Panc1 (cell line): ENCODE results near the gene ARHGDIB. TPM values are rescaled to one million over a fixed set of nuclear protein-coding genes. Genes with fewer than 3 reads are reported as not detected.

Experiments used
- ATAC-seq: fragments of 200-7000 bp; cut with Tn5 transposase; 2 replicates; pipeline ENCODE4 v1.9.1; 2020; ENCODE audit warnings: mild to moderate bottlenecking, moderate library complexity
- BruUV-seq: library from RNA; stranded (reverse); fragments of 400-500 nt; replicated peaks from 2 replicates; lab custom pipeline; 2021; lab: Mats Ljungman, UMichigan
- CTCF ChIA-PET: fragments of 300-600 bp; sonication (Branson Sonifier 250); formaldehyde crosslinking; loops from one replicate; lab custom pipeline; 2022; ENCODE audit warnings: antibody characterized with exemption; lab: Charles Lee
- POLR2A ChIA-PET: fragments of 300-600 bp; sonication (Branson Sonifier 250); formaldehyde crosslinking; loops from one replicate; lab custom pipeline; 2022; ENCODE audit warnings: antibody characterized with exemption; lab: Charles Lee
- DNase-seq: peaks from one replicate; pipeline ENCODE4 v3.0.0-alpha.2; 2010; ENCODE audit warnings: low read depth, low spot score
- H3K27ac ChIP-seq: 2 replicates; pipeline ENCODE4 v1.5.1; 2011; ENCODE audit warnings: mild to moderate bottlenecking, low read length, inconsistent platforms
- H3K27me3 ChIP-seq: fragments of 200-500 bp; sonication (Bioruptor generic); 2 replicates; pipeline ENCODE4 v1.6.0; 2014; ENCODE audit warnings: low read length, inconsistent platforms; ENCODE audit not compliant: control insufficient read depth, insufficient read depth
- H3K36me3 ChIP-seq: fragments of 200-500 bp; sonication (Bioruptor generic); 2 replicates; pipeline ENCODE4 v1.5.1; 2014; ENCODE audit warnings: inconsistent platforms, mild to moderate bottlenecking, low read length, moderate library complexity; ENCODE audit not compliant: control insufficient read depth, insufficient read depth
- H3K4me1 ChIP-seq: 2 replicates; pipeline ENCODE4 v1.5.1; 2011; ENCODE audit warnings: inconsistent platforms, mild to moderate bottlenecking, low read length, moderate library complexity; ENCODE audit not compliant: control insufficient read depth, insufficient read depth
- H3K4me3 ChIP-seq, 2 experiments: 2 replicates each; pipeline ENCODE4 v1.5.1; 2011 to 2012; ENCODE audit warnings: low read depth in 2 of 2, low read length in 2 of 2, mild to moderate bottlenecking in 2 of 2, inconsistent platforms in 1 of 2, moderate library complexity in 1 of 2
- H3K9me3 ChIP-seq: fragments of 200-500 bp; sonication (Bioruptor generic); 2 replicates; pipeline ENCODE4 v1.5.1; 2014; ENCODE audit warnings: low read depth, mild to moderate bottlenecking, inconsistent platforms, low read length, moderate library complexity; ENCODE audit not compliant: control insufficient read depth, insufficient read depth
- POLR2AphosphoS5 ChIP-seq: IDR thresholded peaks from 2 replicates; pipeline ENCODE4 v1.6.1; 2012; ENCODE audit warnings: mild to moderate bottlenecking, low read depth, low read length, moderate library complexity
- REST ChIP-seq, 2 experiments: IDR thresholded peaks; 2 replicates each; pipeline ENCODE4 v1.6.1; 2011 to 2012; ENCODE audit warnings: low read depth in 2 of 2, control low read depth in 1 of 2, low read length in 1 of 2, mild to moderate bottlenecking in 1 of 2, moderate library complexity in 1 of 2; ENCODE audit not compliant: insufficient read depth in 1 of 2
- SIN3A ChIP-seq: IDR thresholded peaks from 2 replicates; pipeline ENCODE4 v1.6.1; 2012; ENCODE audit warnings: low read depth, mild to moderate bottlenecking, low read length, moderate library complexity, borderline replicate concordance; ENCODE audit not compliant: insufficient read depth
- TCF7L2 ChIP-seq: IDR thresholded peaks from 2 replicates; pipeline ENCODE4 v1.6.1; 2011; ENCODE audit warnings: mild to moderate bottlenecking, low read depth, low read length, inconsistent platforms
- in situ Hi-C: cut with HindIII; loops from 2 replicates; pipeline ENCODE4 v1.10.0; 2016; ENCODE audit warnings: low sequenced_read_pairs, low pct_unique_long_range_greater_than_20kb
- intact Hi-C: fragments of 100-400 bp; cut with micrococcal nuclease; formaldehyde crosslinking; loops from one replicate; pipeline ENCODE4 v1.10.0; 2022; ENCODE audit not compliant: unreplicated experiment
- total RNA-seq: library from RNA; stranded (reverse); gene quantifications from one replicate; pipeline ENCODE4 v1.2.1, GENCODE V29; 2021; ENCODE audit not compliant: unreplicated experiment
- TF ChIP-seq, protein P1 (sequence below): fragments of 450-650 bp; IDR thresholded peaks from 2 replicates; pipeline ENCODE4 v1.5.1; 2017; ENCODE audit warnings: mild to moderate bottlenecking

Gene ARHGDIB
- total RNA-seq, 1 experiment from 2014 or later: 1.6 TPM

GRCh38 chr12:14900521-14901227 lies 60.7 kb downstream of the ARHGDIB start:
- ChIA-PET POLR2A (no interaction called here), CTCF (no interaction called here)
- H3K27ac ChIP-seq: no peak overlapping the region
- ATAC-seq (no peak), DNase-seq (no peak)
- no TSS peak for BruUV-seq
- intact Hi-C loops (no loop called here), in situ Hi-C loops (no loop called here)
- no peaks in the 10 kb centered on the region for H3K4me1 ChIP-seq
- H3K4me3 ChIP-seq: no peak overlapping the region
- no peaks in the 10 kb centered on the region for H3K9me3 ChIP-seq
- H3K27me3 ChIP-seq: no peaks in the 10 kb centered on the region
- no peak for TF ChIP-seq SIN3A
- no peak for TF ChIP-seq TCF7L2
- no peak for TF ChIP-seq POLR2AphosphoS5
- TF ChIP-seq, protein P1, sequence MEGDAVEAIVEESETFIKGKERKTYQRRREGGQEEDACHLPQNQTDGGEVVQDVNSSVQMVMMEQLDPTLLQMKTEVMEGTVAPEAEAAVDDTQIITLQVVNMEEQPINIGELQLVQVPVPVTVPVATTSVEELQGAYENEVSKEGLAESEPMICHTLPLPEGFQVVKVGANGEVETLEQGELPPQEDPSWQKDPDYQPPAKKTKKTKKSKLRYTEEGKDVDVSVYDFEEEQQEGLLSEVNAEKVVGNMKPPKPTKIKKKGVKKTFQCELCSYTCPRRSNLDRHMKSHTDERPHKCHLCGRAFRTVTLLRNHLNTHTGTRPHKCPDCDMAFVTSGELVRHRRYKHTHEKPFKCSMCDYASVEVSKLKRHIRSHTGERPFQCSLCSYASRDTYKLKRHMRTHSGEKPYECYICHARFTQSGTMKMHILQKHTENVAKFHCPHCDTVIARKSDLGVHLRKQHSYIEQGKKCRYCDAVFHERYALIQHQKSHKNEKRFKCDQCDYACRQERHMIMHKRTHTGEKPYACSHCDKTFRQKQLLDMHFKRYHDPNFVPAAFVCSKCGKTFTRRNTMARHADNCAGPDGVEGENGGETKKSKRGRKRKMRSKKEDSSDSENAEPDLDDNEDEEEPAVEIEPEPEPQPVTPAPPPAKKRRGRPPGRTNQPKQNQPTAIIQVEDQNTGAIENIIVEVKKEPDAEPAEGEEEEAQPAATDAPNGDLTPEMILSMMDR: no peak
- no peak for TF ChIP-seq REST (IDR thresholded peaks at IDR 0.05; ENCODE audit: insufficient read depth in 1 of 2, low read depth in 2 of 2, low read length in 1 of 2)
- H3K36me3 ChIP-seq: no peaks in the 10 kb centered on the region

GRCh38 chr12:14896521-14897169 lies 64.8 kb downstream of the ARHGDIB start:
- POLR2A ChIA-PET: no interaction called here
- Histone ChIP-seq H3K9me3 (no peaks in the 10 kb centered on the region), H3K4me1 (no peaks in the 10 kb centered on the region), H3K36me3 (no peaks in the 10 kb centered on the region), H3K27ac (no peak overlapping the region), H3K4me3 (no peak overlapping the region), H3K27me3 (no peaks in the 10 kb centered on the region)
- intact Hi-C loops: no loop called here
- ATAC-seq: no peak
- DNase-seq: no peak
- in situ Hi-C loops: no loop called here
- no TSS peak for BruUV-seq
- TF ChIP-seq REST (IDR thresholded peaks at IDR 0.05; ENCODE audit: insufficient read depth in 1 of 2, low read depth in 2 of 2, low read length in 1 of 2): no peak
- TF ChIP-seq TCF7L2: no peak
- CTCF ChIA-PET: no interaction called here
